ENCODE data around the gene OR10A3. TPM values are rescaled to one million over a fixed set of nuclear protein-coding genes. Genes with fewer than 3 reads are reported as not detected.

The OR10A3 gene
- total RNA-seq, 2 experiments from 2014 or later = not detected

DNA sequence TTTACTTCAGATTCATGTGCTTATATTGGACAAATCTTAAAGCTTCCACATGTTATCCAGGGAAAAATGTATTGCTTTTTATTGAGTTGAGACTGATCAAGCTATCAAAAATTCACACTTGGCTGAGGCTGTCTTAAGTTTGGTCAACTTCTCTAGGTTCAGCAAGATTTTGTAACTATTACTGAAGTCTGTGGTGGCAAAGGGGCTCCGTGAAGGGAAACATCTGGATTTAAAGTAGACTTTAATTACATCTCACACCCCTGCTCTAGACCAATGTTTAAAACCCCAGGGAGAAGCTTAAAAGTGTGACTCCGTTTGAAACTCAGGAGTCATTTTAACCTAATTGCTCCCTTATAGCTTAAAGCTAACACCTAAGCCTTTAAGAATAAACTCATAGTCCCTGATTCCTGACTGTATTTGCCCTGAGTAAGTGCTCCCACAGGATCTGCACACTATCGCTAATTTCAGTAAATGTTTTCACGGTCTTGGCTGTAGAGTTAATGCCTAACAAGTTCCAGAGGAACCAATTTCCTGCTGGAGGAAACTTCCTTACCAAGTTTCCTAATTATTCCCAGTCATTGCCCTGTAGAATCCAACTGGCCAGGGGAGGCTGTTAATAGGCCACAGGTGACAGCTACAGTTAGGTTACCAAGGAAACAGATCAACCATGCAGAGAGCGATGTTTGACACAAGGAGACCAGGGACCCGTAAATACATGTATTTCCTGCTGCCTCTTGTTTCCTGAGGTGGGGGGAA is 50.9 kb downstream of the OR10A3 start:
- Mint-ChIP-seq H3K27ac (no peak overlapping the region), H3K27me3 (peaks cover 9% of the 10 kb centered on the region), H3K4me1 (peaks cover 4% of the 10 kb centered on the region), H3K4me3 (no peak overlapping the region), H3K9me3 (ENCODE audit: low read depth) (no peaks in the 10 kb centered on the region), H3K36me3 (ENCODE audit: low read depth) (no peaks in the 10 kb centered on the region)
- DNase-seq (no peak), ATAC-seq (no peak)
- POLR2A ChIA-PET = no interaction called here
- intact Hi-C loops (cut with DNase I, micrococcal nuclease) = loop anchor here in 1 of 2 experiments (10.0 kb wide), 1 partner anchor 184 kb away; no protein-coding TSS in a partner anchor
- CTCF ChIA-PET = interaction anchor here (1.0 to 7.0 kb wide), 3 partner anchors 11 to 210 kb away, joined by 3 to 70 read pairs (median 6); partner anchors contain the start of gene EIF3F

- no peaks in the 10 kb centered on the region for H3K9me3 Mint-ChIP-seq (ENCODE audit: low read depth)
- H3K4me1 Mint-ChIP-seq = peaks cover 4% of the 10 kb centered on the region
- intact Hi-C loops (cut with DNase I, micrococcal nuclease) = loop anchor here in 1 of 2 experiments (10.0 kb wide), 1 partner anchor 185 kb away; no protein-coding TSS in a partner anchor
- H3K4me3 Mint-ChIP-seq = no peak overlapping the region
- DNase-seq (no peak), ATAC-seq (no peak)
- no peaks in the 10 kb centered on the region for H3K36me3 Mint-ChIP-seq (ENCODE audit: low read depth)
- H3K27ac Mint-ChIP-seq = no peak overlapping the region
- ChIA-PET CTCF (interaction anchor here (0.6 to 7.0 kb wide), 4 partner anchors 11 to 1536 kb away, joined by 3 to 70 read pairs (median 4); partner anchors contain the start of gene EIF3F), POLR2A (no interaction called here)
- peaks cover 7% of the 10 kb centered on the region for H3K27me3 Mint-ChIP-seq
Observed at GRCh38 chr11:7889985-7890384, 51.5 kb downstream of the OR10A3 start.

Other genes with a start within 250 kb of the OR10A3 start
- not detected for gene OVCH2, start 235.2 kb downstream of the OR10A3 start, total RNA-seq
- gene OR5P2, start 144.8 kb downstream of the OR10A3 start, total RNA-seq = not detected
- gene OR5P3, start 110.9 kb downstream of the OR10A3 start, total RNA-seq = not detected
- gene OR10A6, start 10.4 kb downstream of the OR10A3 start, total RNA-seq = not detected
- gene NLRP10, start 23.7 kb upstream of the OR10A3 start, total RNA-seq = not detected
- 100 to 1,000 TPM; 270 to 289 TPM for gene EIF3F, start 45.6 kb upstream of the OR10A3 start, total RNA-seq
- under 1 TPM; 0.33 to 0.48 TPM for gene TUB, start 139.5 kb upstream of the OR10A3 start, total RNA-seq
- 10 to 100 TPM; 13.9 to 15.8 TPM for gene RIC3, start 227.3 kb upstream of the OR10A3 start, total RNA-seq